Keratinocyte (primary cell): ENCODE results near the gene SUZ12.

Experiments
- CTCF ChIP-seq, 3 experiments: IDR thresholded peaks in 1 of 3; conservative IDR thresholded peaks in 1 of 3; optimal IDR thresholded peaks in 1 of 3; 2 replicates in 2 of 3; 3 replicates in 1 of 3; pipeline versions ENCODE3 to v1.5.1; 2011; ENCODE audit warnings: low read length in 3 of 3, mild to moderate bottlenecking in 3 of 3, moderate library complexity in 2 of 3, control low read depth in 1 of 3, inconsistent platforms in 1 of 3; ENCODE audit not compliant: insufficient read depth in 2 of 3; ENCODE audit errors: extremely low read depth in 1 of 3
- EZH2 ChIP-seq: IDR thresholded peaks from one replicate; pipeline ENCODE4 v1.6.1; 2012; ENCODE audit warnings: inconsistent platforms, mild to moderate bottlenecking, low read length, moderate library complexity

GRCh38 chr17:32006957-32007462 lies 70.2 kb downstream of the SUZ12 start, which contains the start of gene LRRC37B:
- peak; percentile 61 to 88 (median 87) for TF ChIP-seq CTCF (optimal IDR thresholded peaks at IDR 0.05 in 1 of 3, IDR thresholded peaks at IDR 0.05 in 1 of 3, conservative IDR thresholded peaks at IDR 0.05 in 1 of 3; ENCODE audit: extremely low read depth in 1 of 3, insufficient read depth in 2 of 3, low read length in 3 of 3)
- TF ChIP-seq EZH2: no peak
